ELR (cell line): ENCODE data around the gene CADM2.
"Not testable (repeated sequence)": the region's sequence is repeated elsewhere in the genome, so short reads cannot be mapped to it uniquely, and the experiment has no call there.

Source experiments
- DNase-seq: peaks from one replicate; pipeline ENCODE4 v3.0.0-alpha.2; 2015; ENCODE audit warnings: low read depth

Gene CADM2

GRCh38 chr3:85939074-85939482, 980.3 kb downstream of the CADM2 start:
- no peak for DNase-seq

DNA sequence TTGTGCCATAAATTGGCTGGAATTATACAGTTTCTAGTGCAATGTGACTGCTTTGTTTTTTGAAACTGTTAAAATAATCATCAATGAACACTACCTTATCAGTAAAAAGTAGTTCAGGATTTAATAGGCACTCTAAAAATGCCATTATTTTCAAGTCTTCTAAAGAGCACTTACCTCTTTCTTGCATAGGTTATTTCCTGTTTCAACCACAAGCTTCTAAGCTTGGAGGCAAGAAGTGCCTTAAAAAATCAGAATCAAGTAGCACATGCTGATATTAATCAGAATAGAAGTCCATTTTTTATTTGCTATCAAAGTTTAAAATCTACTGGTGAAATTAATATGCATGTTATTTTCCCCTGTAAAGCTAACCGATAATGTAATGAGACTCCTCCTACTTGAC, 991.6 kb downstream of the CADM2 start:
- DNase-seq, result no peak

DNA sequence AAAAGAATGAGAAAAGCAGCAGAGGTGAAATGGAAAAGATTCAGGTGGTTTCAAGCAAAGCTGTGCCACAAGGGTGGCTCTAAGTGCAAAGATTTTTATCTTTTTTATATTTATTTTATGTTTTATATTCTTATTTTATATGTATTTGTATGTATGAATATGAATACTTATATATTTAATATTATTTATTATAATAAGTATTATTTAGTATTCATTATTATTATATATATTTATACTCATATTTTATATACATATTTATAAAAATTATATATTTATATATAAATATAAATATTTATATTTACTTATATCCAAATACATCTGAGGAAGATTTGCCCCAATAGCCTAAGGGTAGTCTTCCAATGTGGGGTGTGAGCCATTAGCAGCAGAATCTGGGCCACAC, 1002.0 kb downstream of the CADM2 start:
- DNase-seq, result no peak

- no peak for DNase-seq
Observed at GRCh38 chr3:85977615-85978338, 1019.0 kb downstream of the CADM2 start.

- DNase-seq, result no peak
Observed at GRCh38 chr3:85979034-85979433, 1020.2 kb downstream of the CADM2 start.

- not testable (repeated sequence) for DNase-seq
Observed at GRCh38 chr3:85989581-85989980, 1030.8 kb downstream of the CADM2 start.

GRCh38 chr3:86029590-86029989, 1070.8 kb downstream of the CADM2 start:
- peak; percentile 0 for DNase-seq

GRCh38 chr3:86037916-86038315, 1079.1 kb downstream of the CADM2 start:
- no peak for DNase-seq

- DNase-seq, result no peak
Observed at GRCh38 chr3:86046436-86047136, 1087.8 kb downstream of the CADM2 start.

DNA sequence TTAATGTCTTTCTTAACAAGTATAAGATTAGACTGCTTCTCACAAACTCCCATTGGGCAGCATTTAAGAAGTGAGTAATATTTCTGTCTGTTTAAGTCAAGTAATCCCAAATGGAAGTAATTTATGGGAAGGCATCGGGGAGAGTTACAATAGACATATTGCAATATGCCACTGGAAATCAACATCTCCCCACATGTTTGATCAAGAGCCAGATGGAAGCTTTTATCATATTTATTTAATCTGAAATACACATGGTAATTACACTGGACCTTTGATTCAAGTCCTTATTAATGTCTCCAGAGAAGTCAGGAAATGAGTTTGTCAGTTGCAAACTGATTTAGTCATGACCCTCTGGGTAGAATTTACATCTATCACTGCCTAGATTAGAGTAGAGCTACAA, 1088.4 kb downstream of the CADM2 start:
- DNase-seq, result no peak

GRCh38 chr3:86051058-86051457, 1092.3 kb downstream of the CADM2 start:
- no peak for DNase-seq

DNA sequence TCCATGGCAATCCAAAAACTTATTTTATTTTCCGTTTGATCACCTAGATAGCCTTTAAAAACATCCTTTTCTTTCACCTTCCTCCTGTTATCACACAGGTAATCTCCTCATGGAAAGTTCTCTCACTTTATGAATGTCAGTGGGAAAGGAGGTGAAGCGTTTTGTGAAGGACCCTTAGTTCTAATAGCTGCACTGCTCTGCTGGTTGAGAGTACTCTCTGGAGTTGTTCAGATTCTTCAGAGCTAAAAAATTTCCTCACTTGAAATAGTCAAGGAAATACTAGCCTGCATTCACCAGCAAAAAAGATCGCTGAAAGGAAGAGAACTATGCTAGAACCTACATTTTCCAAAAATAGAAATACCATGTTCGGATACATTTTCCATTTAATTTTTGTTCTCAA, 1097.2 kb downstream of the CADM2 start:
- no peak for DNase-seq

- no peak for DNase-seq
Observed at GRCh38 chr3:86056962-86057361, 1098.2 kb downstream of the CADM2 start.

- no peak for DNase-seq
Observed at GRCh38 chr3:86073799-86074198, 1115.0 kb downstream of the CADM2 start.

DNA sequence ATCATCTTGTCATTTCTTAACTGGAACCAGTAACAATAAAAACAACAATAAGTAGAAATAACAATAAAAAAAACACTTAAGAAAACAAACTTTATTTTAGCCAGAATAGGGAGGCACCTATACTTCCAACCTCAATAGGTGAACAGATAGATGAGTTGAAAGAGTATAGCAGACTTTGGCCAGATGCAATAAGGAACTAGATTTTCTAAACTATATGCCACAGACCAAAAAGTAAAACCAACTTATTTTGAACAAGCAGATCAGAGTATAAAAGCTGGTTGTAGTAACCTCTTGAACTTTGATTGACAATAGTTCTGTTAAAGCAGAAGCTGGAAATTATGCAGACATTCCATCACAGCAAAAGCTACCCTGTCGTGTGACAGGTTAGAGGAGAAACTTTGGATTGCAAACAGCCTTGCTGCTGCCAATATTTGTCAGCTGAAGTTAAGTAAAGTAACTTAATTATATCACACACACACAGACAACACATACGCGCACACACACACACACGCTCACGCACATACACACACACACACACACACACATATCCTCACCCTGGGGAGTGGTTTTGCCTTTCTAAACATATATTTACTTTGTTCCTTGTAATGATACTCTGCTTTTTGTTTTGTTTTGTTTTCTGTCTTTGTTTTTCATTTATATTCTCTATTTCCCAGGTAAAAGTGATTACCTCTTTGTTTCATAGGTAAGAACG, 1128.5 kb downstream of the CADM2 start:
- DNase-seq, result no peak

- DNase-seq, result no peak
Observed at GRCh38 chr3:86104154-86104553, 1145.4 kb downstream of the CADM2 start.

DNA sequence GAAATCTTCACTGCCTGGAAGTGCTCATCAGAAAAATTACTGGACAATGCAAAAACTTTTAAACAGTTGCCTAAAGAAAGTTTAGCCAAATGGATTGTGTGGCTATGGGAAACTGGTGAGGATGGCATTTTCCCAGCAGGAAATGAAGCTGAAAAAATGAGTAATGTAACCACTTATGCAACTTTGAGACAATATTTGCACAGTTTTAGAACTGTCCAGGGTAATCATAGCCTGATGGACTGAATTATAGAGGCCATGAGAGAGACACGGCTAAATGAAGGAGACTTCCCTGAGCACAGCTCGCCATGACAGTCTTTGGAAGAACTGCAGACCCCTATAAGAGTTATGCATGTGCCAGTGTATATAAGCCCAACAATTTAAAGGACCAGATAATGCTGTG, 1150.6 kb downstream of the CADM2 start:
- no peak for DNase-seq
